ENCODE data around the gene GATAD2B. TPM values are rescaled to one million over a fixed set of nuclear protein-coding genes. Genes with fewer than 3 reads are reported as not detected.
A peak's percentile ranks its signal among the peaks of the same experiment; 100 is the strongest.

Gene GATAD2B
- total and polyA plus RNA-seq, 2 experiments from 2014 or later: 5.4 to 11.7 TPM

- Histone ChIP-seq H3K79me2 (peaks cover 27% of the 10 kb centered on the region), H3K9me3 (ENCODE audit: low read depth) (no peaks in the 10 kb centered on the region), H3K9me2 (replicated peaks; ENCODE audit: insufficient read depth) (no peaks in the 10 kb centered on the region), H3K27ac (peak overlapping the region; percentile 97), H3K4me3 (peak overlapping the region; percentile 98), H4K20me1 (ENCODE audit: insufficient read depth, poor library complexity, severe bottlenecking) (peaks cover 3% of the 10 kb centered on the region), H2AFZ (peak overlapping the region; percentile 94), H3K36me3 (replicated peaks; ENCODE audit: insufficient read depth, low read depth) (no peaks in the 10 kb centered on the region), H3K4me1 (ENCODE audit: insufficient read depth) (peaks cover 7% of the 10 kb centered on the region), H3K27me3 (no peaks in the 10 kb centered on the region), H3K4me2 (peak overlapping the region; percentile 92)
- TF ChIP-seq EZH2 (IDR thresholded peaks at IDR 0.05; ENCODE audit: borderline replicate concordance) (no peak), CTCF (IDR thresholded peaks at IDR 0.05; ENCODE audit: poor library complexity) (no peak), EZH2phosphoT487 (IDR thresholded peaks at IDR 0.05; ENCODE audit: low read depth, severe bottlenecking, unreplicated experiment) (no peak)
- WGBS (ENCODE audit: low lambda C conversion rate, missing lambda C conversion rate): 57% methylated on average over 12 of the region's 12 CpGs
- DNase-seq (ENCODE audit: low spot score): peak; percentile 39
Measured at GRCh38 chr1:153945131-153945794, 22.5 kb upstream of the GATAD2B start.

- no peak overlapping the region for H2AFZ ChIP-seq
- 90% methylated on average over 3 of the region's 3 CpGs for WGBS (ENCODE audit: low lambda C conversion rate, missing lambda C conversion rate)
- no peak for DNase-seq (ENCODE audit: low spot score)
- H3K36me3 ChIP-seq (replicated peaks; ENCODE audit: insufficient read depth, low read depth): no peaks in the 10 kb centered on the region
- H3K4me1 ChIP-seq (ENCODE audit: insufficient read depth): peaks cover 7% of the 10 kb centered on the region
- no peaks in the 10 kb centered on the region for H3K9me3 ChIP-seq (ENCODE audit: low read depth)
- peak overlapping the region; percentile 92 for H3K4me2 ChIP-seq
- H3K9me2 ChIP-seq (replicated peaks; ENCODE audit: insufficient read depth): no peaks in the 10 kb centered on the region
- no peak overlapping the region for H3K4me3 ChIP-seq
- TF ChIP-seq EZH2 (IDR thresholded peaks at IDR 0.05; ENCODE audit: borderline replicate concordance) (no peak), EZH2phosphoT487 (IDR thresholded peaks at IDR 0.05; ENCODE audit: low read depth, severe bottlenecking, unreplicated experiment) (no peak), CTCF (IDR thresholded peaks at IDR 0.05; ENCODE audit: poor library complexity) (no peak)
- H4K20me1 ChIP-seq (ENCODE audit: insufficient read depth, poor library complexity, severe bottlenecking): peaks cover 3% of the 10 kb centered on the region
- peak overlapping the region; percentile 97 for H3K27ac ChIP-seq
- H3K79me2 ChIP-seq: peaks cover 27% of the 10 kb centered on the region
- no peaks in the 10 kb centered on the region for H3K27me3 ChIP-seq
Measured at GRCh38 chr1:153944827-153945117, 22.0 kb upstream of the GATAD2B start.

DNA sequence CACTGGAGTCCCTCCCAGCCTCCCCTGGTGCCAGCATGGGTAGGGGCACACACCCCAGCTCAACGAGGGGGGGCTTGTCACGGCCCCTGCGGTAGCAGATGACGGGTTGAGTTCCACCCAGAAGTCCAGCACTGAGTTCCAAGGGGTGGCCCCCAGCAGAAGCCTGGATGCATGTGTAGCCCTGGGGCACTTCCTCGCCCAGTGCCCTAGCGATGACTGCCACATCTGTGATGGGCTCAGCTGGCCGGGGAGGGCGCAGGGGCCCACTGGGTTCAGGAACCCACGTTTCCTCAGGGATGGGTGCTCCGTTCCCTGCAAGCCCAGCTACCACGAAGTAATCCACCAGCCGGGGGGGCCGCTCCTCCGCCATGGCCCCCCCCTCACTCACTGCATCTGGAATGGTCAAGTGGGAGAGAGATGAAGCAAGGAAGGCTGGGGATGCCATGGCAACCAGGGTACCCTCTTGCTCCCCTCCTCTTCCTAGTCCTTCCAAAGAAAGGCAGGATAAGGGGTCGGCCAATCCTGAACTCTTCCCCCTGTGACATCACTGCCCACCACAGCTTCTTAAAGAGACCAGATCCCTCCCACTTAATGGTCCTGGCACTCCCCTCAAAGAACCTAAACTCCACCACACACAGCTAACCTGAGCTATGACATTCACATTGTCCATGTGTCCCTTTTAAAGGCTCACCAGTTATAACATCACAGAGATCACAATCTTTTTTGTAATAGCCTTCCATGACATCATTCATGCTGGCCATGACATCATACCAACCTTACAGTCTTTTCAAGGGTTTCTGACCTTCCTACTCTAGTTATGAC is 21.4 kb upstream of the GATAD2B start:
- Histone ChIP-seq H3K4me3 (no peak overlapping the region), H3K27me3 (no peaks in the 10 kb centered on the region), H3K36me3 (replicated peaks; ENCODE audit: insufficient read depth, low read depth) (no peaks in the 10 kb centered on the region), H3K4me2 (peak overlapping the region; percentile 92), H3K9me2 (replicated peaks; ENCODE audit: insufficient read depth) (no peaks in the 10 kb centered on the region), H3K79me2 (peaks cover 27% of the 10 kb centered on the region), H4K20me1 (ENCODE audit: insufficient read depth, poor library complexity, severe bottlenecking) (peaks cover 3% of the 10 kb centered on the region), H2AFZ (no peak overlapping the region), H3K27ac (no peak overlapping the region), H3K4me1 (ENCODE audit: insufficient read depth) (peaks cover 7% of the 10 kb centered on the region), H3K9me3 (ENCODE audit: low read depth) (no peaks in the 10 kb centered on the region)
- WGBS (ENCODE audit: low lambda C conversion rate, missing lambda C conversion rate): 94% methylated on average over 15 of the region's 15 CpGs
- DNase-seq (ENCODE audit: low spot score): no peak
- TF ChIP-seq CTCF (IDR thresholded peaks at IDR 0.05; ENCODE audit: poor library complexity): no peak
- TF ChIP-seq EZH2 (IDR thresholded peaks at IDR 0.05; ENCODE audit: borderline replicate concordance): no peak
- no peak for TF ChIP-seq EZH2phosphoT487 (IDR thresholded peaks at IDR 0.05; ENCODE audit: low read depth, severe bottlenecking, unreplicated experiment)

Data from hepatocyte (in vitro differentiated cells).